GM19099 (cell line): Measurements from ENCODE around the gene IRF5.

Experiments used
- POLR2A ChIP-seq: IDR thresholded peaks from 3 replicates; pipeline ENCODE4 v1.6.1; 2011; ENCODE audit warnings: low read depth; ENCODE audit not compliant: insufficient read length; ENCODE audit errors: extremely low read depth

IRF5 gene

DNA sequence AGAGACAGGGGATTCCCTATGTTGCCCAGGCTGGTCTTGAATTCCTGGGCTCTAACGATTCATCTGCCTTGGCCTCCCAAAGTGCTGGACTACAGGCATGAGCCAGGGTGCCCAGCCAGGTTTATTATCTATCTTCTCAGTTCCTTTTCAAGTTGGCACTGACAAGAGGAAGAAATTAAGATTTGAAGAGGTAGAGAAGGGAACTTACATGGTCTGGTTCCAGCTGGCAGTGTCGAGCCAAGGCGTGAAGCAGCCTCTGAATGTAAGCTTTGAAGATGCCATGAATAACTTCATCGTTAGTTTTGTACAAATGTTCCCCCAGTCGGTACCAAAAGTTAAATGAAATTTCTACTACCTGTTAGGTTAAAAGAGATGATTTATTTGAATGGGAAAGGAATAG is 59.5 kb downstream of the IRF5 start:
- TF ChIP-seq POLR2A, result no peak
